GM23338 (cell line): ENCODE results near the gene HS6ST1. TPM values are rescaled to one million over a fixed set of nuclear protein-coding genes. Genes with fewer than 3 reads are reported as not detected.

Experiments
- CREB1 ChIP-seq: fragments of 250-450 bp; sonication (Bioruptor Pico); IDR thresholded peaks from 2 replicates; pipeline ENCODE4 v1.5.0; 2020; ENCODE audit warnings: low read depth, mild to moderate bottlenecking, moderate library complexity
- EZH2 ChIP-seq: fragments of 200-600 bp; sonication (generic); IDR thresholded peaks from one replicate; pipeline ENCODE4 v1.8.0; 2017; ENCODE audit warnings: antibody characterized with exemption, mild to moderate bottlenecking, low read depth; ENCODE audit not compliant: unreplicated experiment
- EZH2phosphoT487 ChIP-seq: fragments of 200-600 bp; sonication (generic); IDR thresholded peaks from one replicate; pipeline ENCODE4 v1.8.1; 2018; ENCODE audit warnings: antibody characterized with exemption; ENCODE audit not compliant: unreplicated experiment
- JUNB ChIP-seq: IDR thresholded peaks from one replicate; pipeline ENCODE4 v1.6.1; 2016; ENCODE audit warnings: antibody characterized with exemption; ENCODE audit not compliant: unreplicated experiment
- POLR2AphosphoS5 ChIP-seq: IDR thresholded peaks from 2 replicates; pipeline ENCODE4 v1.6.1; 2016; ENCODE audit warnings: antibody characterized with exemption, low read depth
- REST ChIP-seq: IDR thresholded peaks from one replicate; pipeline ENCODE4 v1.6.1; 2018; ENCODE audit warnings: antibody characterized with exemption; ENCODE audit not compliant: unreplicated experiment
- ZNF114 ChIP-seq: fragments of 250-450 bp; sonication (Bioruptor Pico); IDR thresholded peaks from 2 replicates; pipeline ENCODE4 v1.5.0; 2020; ENCODE audit warnings: mild to moderate bottlenecking, moderate library complexity
- ZNF331 ChIP-seq: fragments of 250-450 bp; sonication (Bioruptor Pico); IDR thresholded peaks from 2 replicates; pipeline ENCODE4 v1.5.0; 2020; ENCODE audit warnings: low read depth, mild to moderate bottlenecking, moderate library complexity
- ZNF462 ChIP-seq: fragments of 250-450 bp; sonication (Bioruptor Pico); IDR thresholded peaks from 2 replicates; pipeline ENCODE4 v1.5.0; 2020; ENCODE audit warnings: mild to moderate bottlenecking, moderate library complexity
- polyA plus RNA-seq: library from polyadenylated mRNA; unstranded; fragments of >200 nt; fragmentation: Nextera tagmentation; extraction: Ambion mirVana; gene quantifications from 2 replicates; pipeline ENCODE4 v1.2.1, GENCODE V29; 2016
- total RNA-seq: library from RNA; depleted of rRNA; stranded (reverse); fragments of >200 nt; shearing (Covaris generic); gene quantifications from 2 replicates; pipeline ENCODE4 v1.2.3, GENCODE V29; 2014

HS6ST1 gene
- total and polyA plus RNA-seq, 2 experiments from 2014 or later = 21.1 to 106 TPM

- no peak for TF ChIP-seq ZNF462 (CRISPR knock-in tag)
- no peak for TF ChIP-seq ZNF331 (CRISPR knock-in tag)
- no peak for TF ChIP-seq JUNB
- TF ChIP-seq REST = no peak
- no peak for TF ChIP-seq POLR2AphosphoS5
- no peak for TF ChIP-seq EZH2
- TF ChIP-seq CREB1 = no peak
- no peak for TF ChIP-seq ZNF114 (CRISPR knock-in tag)
- no peak for TF ChIP-seq EZH2phosphoT487
These were observed 28.5 kb upstream of the HS6ST1 start (continued) for GRCh38 chr2:128347171-128347558.
